Peyer's patch (tissue), 4 donors: Measurements from ENCODE around the gene PEMT. TPM values are rescaled to one million over a fixed set of nuclear protein-coding genes. Genes with fewer than 3 reads are reported as not detected.

ENCODE experiments used
- DNase-seq, 3 donors: peaks; one replicate each; pipeline ENCODE4 v3.0.0-alpha.2; 2017 to 2019
- H3K27ac ChIP-seq, 4 donors: fragments of 200-600 bp; sonication (generic); one replicate each; pipeline ENCODE4 v1.5.1; 2016 to 2019
- H3K27me3 ChIP-seq, 2 donors: fragments of 200-600 bp; sonication (generic); one replicate each; pipeline ENCODE4 v1.5.1; 2019
- H3K36me3 ChIP-seq, 3 donors: fragments of 200-600 bp; sonication (generic); one replicate each; pipeline ENCODE4 v1.5.1; 2016 to 2019
- H3K4me1 ChIP-seq, 4 donors: fragments of 200-600 bp; sonication (generic); one replicate each; pipeline ENCODE4 v1.5.1; 2016 to 2019
- H3K4me3 ChIP-seq, 4 donors: fragments of 200-600 bp; sonication (generic); 1 replicate in 3 of 4; 2 replicates in 1 of 4; pipeline ENCODE4 v1.5.1; 2016 to 2019; ENCODE audit warnings: mild to moderate bottlenecking in 1 of 4
- H3K9me3 ChIP-seq, 4 donors: fragments of 200-600 bp; sonication (generic); one replicate each; pipeline ENCODE4 v1.5.1; 2016 to 2019; ENCODE audit warnings: mild to moderate bottlenecking in 1 of 4
- CTCF ChIP-seq, 6 experiments: fragments of 450-650 bp in 4 of 6; fragments of 200-600 bp in 2 of 6; sonication (generic) in 1 of 6; IDR thresholded peaks; one replicate each; pipeline ENCODE4 v1.5.1; 2017 to 2019; ENCODE audit warnings: antibody characterized with exemption in 6 of 6, mild to moderate bottlenecking in 3 of 6, moderate library complexity in 1 of 6
- POLR2A ChIP-seq, 2 donors: fragments of 450-650 bp; IDR thresholded peaks; one replicate each; pipeline ENCODE4 v1.5.1; 2017; ENCODE audit warnings: antibody characterized with exemption in 2 of 2, mild to moderate bottlenecking in 2 of 2, moderate library complexity in 2 of 2
- total RNA-seq, 4 donors: library from RNA; depleted of rRNA; stranded (reverse); fragments of >200 nt; gene quantifications; one replicate each; pipeline ENCODE4 v1.1.0, GENCODE V29; 2016

PEMT gene
- total RNA-seq, 4 donors from 2014 or later, result 9.9 to 25.0 (median 17.8) TPM

- Histone ChIP-seq H3K27me3 (no peaks in the 10 kb centered on the region), H3K4me1 (no peaks in the 10 kb centered on the region), H3K36me3 (no peaks in the 10 kb centered on the region), H3K9me3 (no peaks in the 10 kb centered on the region), H3K27ac (no peak overlapping the region), H3K4me3 (no peak overlapping the region)
- no peak for TF ChIP-seq CTCF (IDR thresholded peaks at IDR 0.05)
- no peak for TF ChIP-seq POLR2A (IDR thresholded peaks at IDR 0.05)
- DNase-seq, result no peak
Measured at GRCh38 chr17:17518951-17519350, 72.6 kb downstream of the PEMT start.

GRCh38 chr17:17518014-17518413, 73.5 kb downstream of the PEMT start:
- Histone ChIP-seq H3K9me3 (no peaks in the 10 kb centered on the region), H3K4me3 (no peak overlapping the region), H3K27me3 (no peaks in the 10 kb centered on the region), H3K4me1 (no peaks in the 10 kb centered on the region), H3K36me3 (no peaks in the 10 kb centered on the region), H3K27ac (no peak overlapping the region)
- no peak for TF ChIP-seq POLR2A (IDR thresholded peaks at IDR 0.05)
- no peak for TF ChIP-seq CTCF (IDR thresholded peaks at IDR 0.05)
- no peak for DNase-seq

- TF ChIP-seq POLR2A (IDR thresholded peaks at IDR 0.05) (no peak), CTCF (IDR thresholded peaks at IDR 0.05) (no peak)
- no peak overlapping the region for H3K27ac ChIP-seq
- H3K4me3 ChIP-seq, result no peak overlapping the region
- no peak for DNase-seq
- no peaks in the 10 kb centered on the region for H3K4me1 ChIP-seq
- no peaks in the 10 kb centered on the region for H3K9me3 ChIP-seq
- H3K36me3 ChIP-seq, result no peaks in the 10 kb centered on the region
- H3K27me3 ChIP-seq, result no peaks in the 10 kb centered on the region
Measured at GRCh38 chr17:17516941-17517720, 74.4 kb downstream of the PEMT start.

GRCh38 chr17:17515934-17516930, 75.3 kb downstream of the PEMT start:
- no peak overlapping the region for H3K27ac ChIP-seq
- DNase-seq, result no peak
- no peak for TF ChIP-seq POLR2A (IDR thresholded peaks at IDR 0.05)
- no peak for TF ChIP-seq CTCF (IDR thresholded peaks at IDR 0.05)
- H3K36me3 ChIP-seq, result no peaks in the 10 kb centered on the region
- H3K4me1 ChIP-seq, result no peaks in the 10 kb centered on the region
- no peaks in the 10 kb centered on the region for H3K27me3 ChIP-seq
- no peaks in the 10 kb centered on the region for H3K9me3 ChIP-seq
- H3K4me3 ChIP-seq, result no peak overlapping the region

- no peak for DNase-seq
- TF ChIP-seq CTCF (IDR thresholded peaks at IDR 0.05) (no peak), POLR2A (IDR thresholded peaks at IDR 0.05) (no peak)
- H3K27ac ChIP-seq, result no peak overlapping the region
Measured at GRCh38 chr17:17514993-17515933, 76.2 kb downstream of the PEMT start.

More at GRCh38 chr17:17514993-17515933, 76.2 kb downstream of the PEMT start:
- Histone ChIP-seq H3K4me1 (no peaks in the 10 kb centered on the region), H3K9me3 (no peaks in the 10 kb centered on the region), H3K4me3 (no peak overlapping the region), H3K36me3 (no peaks in the 10 kb centered on the region), H3K27me3 (no peaks in the 10 kb centered on the region)
